Measurements from ENCODE around the gene HAS3.

DNA sequence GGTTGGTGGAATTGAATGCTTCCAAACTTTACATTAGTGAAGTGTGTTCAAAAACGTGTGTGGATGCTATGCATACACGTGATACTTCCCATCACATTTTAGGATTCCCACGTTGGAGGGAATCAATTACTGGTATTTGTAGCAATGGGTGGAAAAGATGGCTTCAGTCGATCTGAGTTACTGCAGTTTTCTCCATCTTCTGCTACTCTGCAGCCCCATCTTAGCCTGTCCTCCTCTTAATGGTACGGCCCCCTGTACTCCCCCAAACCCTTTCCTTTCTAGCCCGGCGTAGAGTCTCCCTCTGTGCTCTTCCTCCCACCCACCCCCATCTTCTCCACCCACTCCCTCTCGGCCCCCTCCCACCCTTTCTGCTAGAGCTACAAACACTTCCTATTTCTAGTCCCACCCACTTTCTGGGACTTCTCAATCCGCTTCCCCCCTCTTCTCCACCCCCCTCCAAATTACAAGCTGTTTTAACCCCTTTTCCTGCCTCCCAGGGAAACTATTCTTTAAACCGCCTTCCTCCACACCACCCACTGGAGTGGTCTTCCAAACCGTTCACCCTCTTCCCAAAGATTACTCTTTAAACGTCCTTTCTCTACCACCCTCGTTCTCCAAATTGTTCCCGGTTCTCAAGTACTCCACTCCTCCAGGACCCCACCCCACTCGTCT lies 25.9 kb downstream of the HAS3 start:
- no peak for TF ChIP-seq GABPA (IDR thresholded peaks at IDR 0.05 in 1 of 2, conservative IDR thresholded peaks at IDR 0.05 in 1 of 2)
- TF ChIP-seq, protein P1, sequence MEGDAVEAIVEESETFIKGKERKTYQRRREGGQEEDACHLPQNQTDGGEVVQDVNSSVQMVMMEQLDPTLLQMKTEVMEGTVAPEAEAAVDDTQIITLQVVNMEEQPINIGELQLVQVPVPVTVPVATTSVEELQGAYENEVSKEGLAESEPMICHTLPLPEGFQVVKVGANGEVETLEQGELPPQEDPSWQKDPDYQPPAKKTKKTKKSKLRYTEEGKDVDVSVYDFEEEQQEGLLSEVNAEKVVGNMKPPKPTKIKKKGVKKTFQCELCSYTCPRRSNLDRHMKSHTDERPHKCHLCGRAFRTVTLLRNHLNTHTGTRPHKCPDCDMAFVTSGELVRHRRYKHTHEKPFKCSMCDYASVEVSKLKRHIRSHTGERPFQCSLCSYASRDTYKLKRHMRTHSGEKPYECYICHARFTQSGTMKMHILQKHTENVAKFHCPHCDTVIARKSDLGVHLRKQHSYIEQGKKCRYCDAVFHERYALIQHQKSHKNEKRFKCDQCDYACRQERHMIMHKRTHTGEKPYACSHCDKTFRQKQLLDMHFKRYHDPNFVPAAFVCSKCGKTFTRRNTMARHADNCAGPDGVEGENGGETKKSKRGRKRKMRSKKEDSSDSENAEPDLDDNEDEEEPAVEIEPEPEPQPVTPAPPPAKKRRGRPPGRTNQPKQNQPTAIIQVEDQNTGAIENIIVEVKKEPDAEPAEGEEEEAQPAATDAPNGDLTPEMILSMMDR (IDR thresholded peaks at IDR 0.05; ENCODE audit: low read depth, low read length, missing input control) = no peak
- no peak for TF ChIP-seq MAX (IDR thresholded peaks at IDR 0.05)
- no peak for TF ChIP-seq RAD21 (IDR thresholded peaks at IDR 0.05)
- TF ChIP-seq SP1 (IDR thresholded peaks at IDR 0.05) = no peak
